Astrocyte (in vitro differentiated cells and primary cell): ENCODE results near the gene UBALD2. TPM values are rescaled to one million over a fixed set of nuclear protein-coding genes. Genes with fewer than 3 reads are reported as not detected.
A peak's percentile ranks its signal among the peaks of the same experiment; 100 is the strongest.

Experiments used
- DNase-seq: peaks from one replicate; pipeline ENCODE4 v3.0.0-alpha.2; 2010; ENCODE audit warnings: low read depth
- FAIRE-seq: peaks from 2 replicates; lab custom pipeline; 2011; peaks lifted over from hg19 to GRCh38; lab: Jason Lieb, UNC
- H2AFZ ChIP-seq: 2 replicates; pipeline ENCODE4 v1.6.0; 2012; ENCODE audit warnings: low read depth, low read length, inconsistent platforms
- H3K27ac ChIP-seq: 2 replicates; pipeline ENCODE4 v1.5.1; 2011; ENCODE audit warnings: low read depth, low read length, inconsistent platforms
- H3K27me3 ChIP-seq: 2 replicates; pipeline ENCODE4 v1.6.0; 2011; ENCODE audit warnings: low read length, inconsistent platforms; ENCODE audit not compliant: insufficient read depth
- H3K36me3 ChIP-seq: 2 replicates; pipeline ENCODE4 v1.5.1; 2011; ENCODE audit warnings: low read length, inconsistent platforms; ENCODE audit not compliant: insufficient read depth
- H3K4me1 ChIP-seq: 2 replicates; pipeline ENCODE4 v1.5.1; 2011; ENCODE audit warnings: low read length, inconsistent platforms; ENCODE audit not compliant: insufficient read depth
- H3K4me2 ChIP-seq: 2 replicates; pipeline ENCODE4 v1.6.0; 2012; ENCODE audit warnings: low read length, inconsistent platforms
- H3K4me3 ChIP-seq: 2 replicates; pipeline ENCODE4 v1.5.1; 2011; ENCODE audit warnings: low read depth, mild to moderate bottlenecking, low read length, inconsistent platforms; ENCODE audit not compliant: insufficient read depth
- H3K79me2 ChIP-seq: 2 replicates; pipeline ENCODE4 v1.6.0; 2012; ENCODE audit warnings: mild to moderate bottlenecking, low read length, inconsistent platforms; ENCODE audit not compliant: insufficient read depth
- H3K9ac ChIP-seq: 2 replicates; pipeline ENCODE4 v1.6.0; 2012; ENCODE audit warnings: mild to moderate bottlenecking, low read length, inconsistent platforms
- H3K9me3 ChIP-seq: 2 replicates; pipeline ENCODE4 v1.5.1; 2012; ENCODE audit warnings: low read depth, mild to moderate bottlenecking, low read length, inconsistent platforms; ENCODE audit not compliant: insufficient read depth
- H4K20me1 ChIP-seq: 2 replicates; pipeline ENCODE4 v1.6.0; 2012; ENCODE audit warnings: low read length, inconsistent platforms; ENCODE audit not compliant: insufficient read depth
- H3K27ac Mint-ChIP-seq: one replicate; pipeline ENCODE4 v1.8.0; 2021; ENCODE audit warnings: mild to moderate bottlenecking, mixed read lengths; ENCODE audit not compliant: unreplicated experiment
- H3K27me3 Mint-ChIP-seq: one replicate; pipeline ENCODE4 v1.8.0; 2021; ENCODE audit warnings: low read depth, mixed read lengths; ENCODE audit not compliant: unreplicated experiment
- H3K36me3 Mint-ChIP-seq: one replicate; pipeline ENCODE4 v1.8.0; 2021; ENCODE audit warnings: low read depth, mixed read lengths; ENCODE audit not compliant: unreplicated experiment
- H3K4me1 Mint-ChIP-seq: one replicate; pipeline ENCODE4 v1.8.0; 2021; ENCODE audit warnings: low read depth, mixed read lengths; ENCODE audit not compliant: unreplicated experiment
- H3K4me3 Mint-ChIP-seq: one replicate; pipeline ENCODE4 v1.8.0; 2021; ENCODE audit warnings: mild to moderate bottlenecking, moderate library complexity, mixed read lengths; ENCODE audit not compliant: unreplicated experiment
- H3K9me3 Mint-ChIP-seq: one replicate; pipeline ENCODE4 v1.8.0; 2021; ENCODE audit warnings: mild to moderate bottlenecking, mixed read lengths; ENCODE audit not compliant: unreplicated experiment
- CTCF ChIP-seq: IDR thresholded peaks from 2 replicates; pipeline ENCODE4 v1.5.1; 2011; ENCODE audit warnings: low read depth, mild to moderate bottlenecking, inconsistent platforms, low read length, moderate library complexity; ENCODE audit not compliant: insufficient read depth
- EZH2 ChIP-seq: IDR thresholded peaks from 2 replicates; pipeline ENCODE4 v1.6.1; 2012; ENCODE audit warnings: mild to moderate bottlenecking, low read length, inconsistent platforms; ENCODE audit not compliant: insufficient read depth
- total RNA-seq: library from RNA; stranded (reverse); gene quantifications from 2 replicates; pipeline ENCODE4 v1.2.1, GENCODE V29; 2021

UBALD2 gene
- total RNA-seq, 1 donor from 2014 or later = 32.8 TPM

DNA sequence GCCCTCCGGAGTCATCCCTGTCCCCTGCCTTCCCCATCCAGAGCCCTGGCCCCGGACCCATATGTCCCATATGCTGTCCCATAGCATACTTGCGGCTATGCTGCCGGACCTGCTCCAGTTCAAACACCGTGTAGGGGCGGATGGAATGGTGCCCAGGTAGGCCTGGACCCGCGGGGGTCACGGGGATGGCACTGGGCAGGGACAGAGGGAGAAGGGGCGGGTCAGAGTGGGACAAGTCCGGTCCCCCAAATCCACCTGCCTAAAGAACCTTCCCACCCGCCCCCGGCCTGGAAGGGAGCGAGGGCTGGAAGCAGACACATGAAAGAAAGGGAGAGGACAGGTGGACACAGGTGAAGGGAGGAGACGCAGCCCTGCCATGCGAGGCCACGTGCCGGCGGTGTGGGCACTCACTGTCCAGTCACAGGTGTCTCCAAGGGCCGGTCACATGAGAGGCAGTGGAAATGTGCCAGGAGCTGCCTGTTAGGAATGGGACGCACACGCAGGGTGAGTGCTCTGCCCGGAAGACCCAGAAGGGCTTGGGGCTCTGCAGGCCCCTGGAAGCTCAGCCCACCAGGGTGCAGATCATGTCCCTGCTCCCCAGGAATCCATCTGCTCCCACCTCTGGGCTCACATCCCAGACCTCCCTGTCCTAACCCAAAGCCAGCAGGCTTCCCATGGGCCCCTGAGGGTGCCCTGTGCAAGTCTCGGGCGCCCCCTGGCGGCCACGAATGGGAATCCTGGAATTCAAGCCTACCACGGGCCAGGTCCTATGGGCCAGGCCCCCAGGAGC is 14.0 kb downstream of the UBALD2 start:
- peak; percentile 9 for FAIRE-seq
- H3K4me2 ChIP-seq = no peak overlapping the region

DNA sequence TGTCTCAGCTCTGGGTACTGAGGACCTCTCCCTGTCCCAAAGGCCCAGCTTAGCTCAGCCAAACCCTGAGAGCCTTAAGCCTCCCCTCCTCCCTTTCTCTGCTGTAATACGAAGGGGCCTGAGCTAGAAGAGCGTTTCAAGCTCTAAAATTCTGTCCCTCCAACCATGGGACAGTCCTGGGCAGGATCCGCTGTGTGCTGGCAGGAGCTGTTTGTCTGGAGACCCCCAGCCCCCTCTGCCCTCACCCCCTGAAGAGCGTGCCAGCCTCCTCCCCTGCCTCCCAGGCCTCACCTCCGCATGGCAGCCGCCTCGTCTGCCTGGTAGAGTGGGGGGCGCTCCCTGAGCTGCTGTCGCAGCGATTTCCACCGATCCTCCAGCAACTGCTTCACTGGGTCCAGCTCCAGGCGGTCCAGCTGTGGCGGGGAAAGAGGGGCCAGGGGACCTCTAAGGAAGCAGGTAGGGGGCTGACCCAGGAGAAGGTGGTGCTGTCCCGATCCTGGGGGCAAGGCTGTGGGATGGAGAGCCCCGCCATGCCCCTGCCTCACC is 14.7 kb downstream of the UBALD2 start:
- FAIRE-seq (no peak), DNase-seq (no peak)
- H3K27ac ChIP-seq = no peak overlapping the region
- TF ChIP-seq EZH2 (no peak), CTCF (no peak)
- no peaks in the 10 kb centered on the region for H3K9me3 ChIP-seq
- H4K20me1 ChIP-seq = no peaks in the 10 kb centered on the region
- no peak overlapping the region for H3K4me3 Mint-ChIP-seq
- no peak overlapping the region for H3K27ac Mint-ChIP-seq
- no peaks in the 10 kb centered on the region for H3K79me2 ChIP-seq
- no peak overlapping the region for H3K9ac ChIP-seq
- H3K9me3 Mint-ChIP-seq = no peaks in the 10 kb centered on the region
- H3K4me1 ChIP-seq = no peaks in the 10 kb centered on the region
- no peak overlapping the region for H3K4me2 ChIP-seq
- no peaks in the 10 kb centered on the region for H3K36me3 ChIP-seq
- H3K27me3 Mint-ChIP-seq = peaks cover 3% of the 10 kb centered on the region
- H3K27me3 ChIP-seq = no peaks in the 10 kb centered on the region
- no peak overlapping the region for H3K4me3 ChIP-seq
- H2AFZ ChIP-seq = no peak overlapping the region
- H3K36me3 Mint-ChIP-seq = peaks cover 6% of the 10 kb centered on the region
- H3K4me1 Mint-ChIP-seq = peaks cover 5% of the 10 kb centered on the region

More for the DNA sequence above, 14.0 kb downstream of the UBALD2 start:
- no peaks in the 10 kb centered on the region for H4K20me1 ChIP-seq
- H3K27me3 Mint-ChIP-seq = peaks cover 3% of the 10 kb centered on the region
- H3K9ac ChIP-seq = no peak overlapping the region
- peak overlapping the region; percentile 47 for H3K27ac Mint-ChIP-seq
- H3K27ac ChIP-seq = no peak overlapping the region
- no peaks in the 10 kb centered on the region for H3K9me3 ChIP-seq
- H3K9me3 Mint-ChIP-seq = no peaks in the 10 kb centered on the region
- no peaks in the 10 kb centered on the region for H3K4me1 ChIP-seq
- peak; percentile 19 for DNase-seq
- H3K4me3 ChIP-seq = no peak overlapping the region
- H3K79me2 ChIP-seq = no peaks in the 10 kb centered on the region
- H3K27me3 ChIP-seq = no peaks in the 10 kb centered on the region
- no peak overlapping the region for H3K4me3 Mint-ChIP-seq
- no peak overlapping the region for H2AFZ ChIP-seq
- TF ChIP-seq EZH2 = no peak
- peak; percentile 78 for TF ChIP-seq CTCF
- H3K36me3 ChIP-seq = no peaks in the 10 kb centered on the region
- peaks cover 5% of the 10 kb centered on the region for H3K4me1 Mint-ChIP-seq
- peaks cover 6% of the 10 kb centered on the region for H3K36me3 Mint-ChIP-seq

- Mint-ChIP-seq H3K9me3 (no peaks in the 10 kb centered on the region), H3K4me1 (peaks cover 5% of the 10 kb centered on the region), H3K27me3 (peaks cover 3% of the 10 kb centered on the region), H3K4me3 (no peak overlapping the region), H3K36me3 (peaks cover 6% of the 10 kb centered on the region), H3K27ac (no peak overlapping the region)
- Histone ChIP-seq H3K9me3 (no peaks in the 10 kb centered on the region), H4K20me1 (no peaks in the 10 kb centered on the region), H3K27me3 (no peaks in the 10 kb centered on the region), H3K27ac (no peak overlapping the region), H3K4me3 (no peak overlapping the region), H3K36me3 (no peaks in the 10 kb centered on the region), H2AFZ (no peak overlapping the region), H3K4me2 (no peak overlapping the region), H3K9ac (no peak overlapping the region), H3K4me1 (no peaks in the 10 kb centered on the region), H3K79me2 (no peaks in the 10 kb centered on the region)
- DNase-seq = no peak
- TF ChIP-seq CTCF = no peak
- no peak for TF ChIP-seq EZH2
- no peak for FAIRE-seq
Measured at GRCh38 chr17:76280650-76281049, 15.5 kb downstream of the UBALD2 start.
